HCT116 (cell line): Measurements from ENCODE around the gene FGFR3. TPM values are rescaled to one million over a fixed set of nuclear protein-coding genes. Genes with fewer than 3 reads are reported as not detected.

Source experiments
- ATAC-seq: fragments of 200-7000 bp; cut with Tn5 transposase; 2 replicates; pipeline ENCODE4 v1.9.1; 2020; ENCODE audit warnings: mild to moderate bottlenecking, moderate library complexity
- BruUV-seq: library from RNA; stranded (reverse); fragments of 400-500 nt; replicated peaks from 2 replicates; lab custom pipeline; 2021; lab: Mats Ljungman, UMichigan
- CTCF ChIA-PET: fragments of 300-600 bp; sonication (Branson Sonifier 250); formaldehyde crosslinking; loops from one replicate; lab custom pipeline; 2021; ENCODE audit warnings: antibody characterized with exemption; lab: Charles Lee
- POLR2A ChIA-PET: fragments of 300-600, 350-600 bp; sonication (Branson Sonifier 250); formaldehyde crosslinking; loops from one replicate; lab custom pipeline; 2021; ENCODE audit warnings: antibody characterized with exemption; lab: Charles Lee
- RAD21 ChIA-PET, 2 experiments: fragments of 300-600 bp; sonication (Branson Sonifier 250); formaldehyde crosslinking; loops; one replicate each; lab custom pipeline; 2023; ENCODE audit warnings: low total read pairs in 2 of 2; ENCODE audit not compliant: uncharacterized antibody in 2 of 2, unreplicated experiment in 2 of 2, low non-redundant PET in 1 of 2; lab: Charles Lee
- DNase-seq: peaks from one replicate; pipeline ENCODE4 v3.0.0-alpha.2; 2010; ENCODE audit warnings: low read depth, low spot score
- H2AFZ ChIP-seq: fragments of 200-600 bp; shearing (Covaris generic), sonication (generic); 2 replicates; pipeline ENCODE4 v1.6.1; 2017; ENCODE audit warnings: low read depth, mixed run types, mixed read lengths, antibody characterized with exemption, low read length; ENCODE audit not compliant: poor library complexity, severe bottlenecking
- H3K27ac ChIP-seq: 2 replicates; pipeline ENCODE4 v1.5.1; 2012; ENCODE audit warnings: low read depth, low read length
- H3K27me3 ChIP-seq: fragments of 200-600 bp; sonication (generic); 2 replicates; pipeline ENCODE4 v1.6.1; 2016; ENCODE audit warnings: mixed run types, low read length, mixed read lengths; ENCODE audit not compliant: insufficient read depth
- H3K36me3 ChIP-seq, 2 experiments: fragments of 200-500 bp in 1 of 2; fragments of 200-600 bp in 1 of 2; sonication (Bioruptor generic) in 1 of 2; sonication (generic) in 1 of 2; 2 replicates each; pipeline versions ENCODE4 v1.5.1 to v1.6.1; 2014 to 2016; ENCODE audit warnings: low read length in 2 of 2, inconsistent platforms in 1 of 2, mixed read lengths in 1 of 2, mixed run types in 1 of 2; ENCODE audit not compliant: insufficient read depth in 2 of 2, control insufficient read depth in 1 of 2
- H3K4me1 ChIP-seq, 2 experiments: fragments of 200-600 bp in 1 of 2; sonication (generic) in 1 of 2; 2 replicates each; pipeline versions ENCODE4 v1.5.1 to v1.6.1; 2012 to 2017; ENCODE audit warnings: low read length in 2 of 2, inconsistent platforms in 1 of 2, mild to moderate bottlenecking in 1 of 2, mixed read lengths in 1 of 2, mixed run types in 1 of 2, moderate library complexity in 1 of 2; ENCODE audit not compliant: insufficient read depth in 2 of 2, control insufficient read depth in 1 of 2
- H3K4me2 ChIP-seq: fragments of 200-600 bp; sonication (generic); 2 replicates; pipeline ENCODE4 v1.6.1; 2017; ENCODE audit warnings: mixed run types, low read length, mixed read lengths
- H3K4me3 ChIP-seq, 2 experiments: fragments of 200-600 bp in 1 of 2; sonication (generic) in 1 of 2; replicated peaks in 1 of 2; 2 replicates each; pipeline ENCODE4 v1.5.1; 2011 to 2016; ENCODE audit warnings: low read length in 2 of 2, control low read depth in 1 of 2, low read depth in 1 of 2, mild to moderate bottlenecking in 1 of 2, mixed read lengths in 1 of 2, mixed run types in 1 of 2
- H3K79me2 ChIP-seq: fragments of 200-600 bp; sonication (generic); 2 replicates; pipeline ENCODE4 v1.6.1; 2017; ENCODE audit warnings: mild to moderate bottlenecking, mixed run types, low read length, moderate library complexity, mixed read lengths; ENCODE audit not compliant: insufficient read depth
- H3K9ac ChIP-seq: fragments of 200-600 bp; sonication (generic); 2 replicates; pipeline ENCODE4 v1.6.1; 2016; ENCODE audit warnings: low read length, mixed read lengths
- H3K9me2 ChIP-seq: fragments of 200-600 bp; sonication (generic), shearing (Covaris generic); 2 replicates; pipeline ENCODE4 v1.6.1; 2017; ENCODE audit warnings: mixed run types, mild to moderate bottlenecking, moderate library complexity; ENCODE audit not compliant: insufficient read depth
- H3K9me3 ChIP-seq, 2 experiments: fragments of 200-500 bp in 1 of 2; fragments of 200-600 bp in 1 of 2; sonication (Bioruptor generic) in 1 of 2; sonication (generic) in 1 of 2; 2 replicates each; pipeline ENCODE4 v1.6.1; 2014 to 2017; ENCODE audit warnings: low read length in 2 of 2, mixed read lengths in 2 of 2, inconsistent platforms in 1 of 2, low read depth in 1 of 2, mild to moderate bottlenecking in 1 of 2, mixed run types in 1 of 2, moderate library complexity in 1 of 2; ENCODE audit not compliant: control insufficient read depth in 1 of 2, insufficient read depth in 1 of 2
- H4K20me1 ChIP-seq: fragments of 200-600 bp; sonication (generic), shearing (Covaris generic); 2 replicates; pipeline ENCODE4 v1.6.1; 2017; ENCODE audit warnings: mixed run types, mild to moderate bottlenecking, moderate library complexity; ENCODE audit not compliant: insufficient read depth
- CBX3 ChIP-seq: IDR thresholded peaks from 2 replicates; pipeline ENCODE4 v1.6.1; 2012; ENCODE audit warnings: low read depth
- CEBPB ChIP-seq: IDR thresholded peaks from 2 replicates; pipeline ENCODE4 v1.6.1; 2012; ENCODE audit warnings: low read depth
- EGR1 ChIP-seq: IDR thresholded peaks from 2 replicates; pipeline ENCODE4 v1.6.1; 2012; ENCODE audit warnings: low read depth
- EZH2 ChIP-seq: fragments of 200-600 bp; sonication (generic); IDR thresholded peaks from 2 replicates; pipeline ENCODE4 v1.6.1; 2017; ENCODE audit warnings: antibody characterized with exemption, mixed run types
- EZH2phosphoT487 ChIP-seq: fragments of 200-600 bp; IDR thresholded peaks from 2 replicates; pipeline ENCODE4 v1.6.1; 2018; ENCODE audit warnings: antibody characterized with exemption, borderline replicate concordance
- FOSL1 ChIP-seq: IDR thresholded peaks from 2 replicates; pipeline ENCODE4 v1.6.1; 2012; ENCODE audit warnings: low read depth
- JUND ChIP-seq: IDR thresholded peaks from 2 replicates; pipeline ENCODE4 v1.6.1; 2012
- POLR2AphosphoS5 ChIP-seq: IDR thresholded peaks from 2 replicates; pipeline ENCODE4 v1.6.1; 2011; ENCODE audit warnings: mild to moderate bottlenecking, low read depth, low read length, moderate library complexity
- RAD21 ChIP-seq: IDR thresholded peaks from 2 replicates; pipeline ENCODE4 v1.6.1; 2012; ENCODE audit warnings: low read depth, mild to moderate bottlenecking
- SIN3A ChIP-seq: IDR thresholded peaks from 2 replicates; pipeline ENCODE4 v1.6.1; 2012; ENCODE audit warnings: low read depth
- SP1 ChIP-seq: IDR thresholded peaks from 2 replicates; pipeline ENCODE4 v1.6.1; 2012; ENCODE audit warnings: low read depth
- SRF ChIP-seq: IDR thresholded peaks from 2 replicates; pipeline ENCODE4 v1.6.1; 2012; ENCODE audit warnings: low read depth
- YY1 ChIP-seq: IDR thresholded peaks from 2 replicates; pipeline ENCODE4 v1.6.1; 2011; ENCODE audit warnings: low read length, low read depth, moderate library complexity, mild to moderate bottlenecking; ENCODE audit not compliant: insufficient replicate concordance; ENCODE audit errors: extremely low read depth
- ZFX ChIP-seq: fragments of 450-650 bp; IDR thresholded peaks from 2 replicates; pipeline ENCODE4 v1.6.1; 2017
- ZNF274 ChIP-seq: fragments of 200-500 bp; sonication (Bioruptor generic); IDR thresholded peaks from 2 replicates; pipeline ENCODE4 v1.6.1; 2014; ENCODE audit warnings: mild to moderate bottlenecking, low read depth, low read length, inconsistent platforms
- intact Hi-C: fragments of 100-400 bp; cut with micrococcal nuclease; formaldehyde crosslinking; loops from 2 replicates; pipeline ENCODE4 v1.10.0; 2022
- total RNA-seq: library from RNA; stranded (reverse); gene quantifications from one replicate; pipeline ENCODE4 v1.2.1, GENCODE V29; 2021; ENCODE audit not compliant: unreplicated experiment
- TF ChIP-seq, protein P1 (sequence below), 3 experiments: fragments of 200-600 bp in 1 of 3; sonication (generic) in 1 of 3; IDR thresholded peaks in 2 of 3; conservative IDR thresholded peaks in 1 of 3; 2 replicates each; pipeline ENCODE4 v1.5.1; 2012 to 2017; ENCODE audit warnings: low read depth in 2 of 3, low read length in 2 of 3, antibody characterized with exemption in 1 of 3, borderline replicate concordance in 1 of 3, control low read depth in 1 of 3, mild to moderate bottlenecking in 1 of 3, mixed read lengths in 1 of 3, mixed run types in 1 of 3, moderate library complexity in 1 of 3; ENCODE audit not compliant: insufficient read depth in 1 of 3
- TF ChIP-seq, protein P2 (sequence below): IDR thresholded peaks from 2 replicates; pipeline ENCODE4 v1.6.1; 2012

The FGFR3 gene
- total RNA-seq, 1 experiment from 2014 or later = 31.7 TPM

DNA sequence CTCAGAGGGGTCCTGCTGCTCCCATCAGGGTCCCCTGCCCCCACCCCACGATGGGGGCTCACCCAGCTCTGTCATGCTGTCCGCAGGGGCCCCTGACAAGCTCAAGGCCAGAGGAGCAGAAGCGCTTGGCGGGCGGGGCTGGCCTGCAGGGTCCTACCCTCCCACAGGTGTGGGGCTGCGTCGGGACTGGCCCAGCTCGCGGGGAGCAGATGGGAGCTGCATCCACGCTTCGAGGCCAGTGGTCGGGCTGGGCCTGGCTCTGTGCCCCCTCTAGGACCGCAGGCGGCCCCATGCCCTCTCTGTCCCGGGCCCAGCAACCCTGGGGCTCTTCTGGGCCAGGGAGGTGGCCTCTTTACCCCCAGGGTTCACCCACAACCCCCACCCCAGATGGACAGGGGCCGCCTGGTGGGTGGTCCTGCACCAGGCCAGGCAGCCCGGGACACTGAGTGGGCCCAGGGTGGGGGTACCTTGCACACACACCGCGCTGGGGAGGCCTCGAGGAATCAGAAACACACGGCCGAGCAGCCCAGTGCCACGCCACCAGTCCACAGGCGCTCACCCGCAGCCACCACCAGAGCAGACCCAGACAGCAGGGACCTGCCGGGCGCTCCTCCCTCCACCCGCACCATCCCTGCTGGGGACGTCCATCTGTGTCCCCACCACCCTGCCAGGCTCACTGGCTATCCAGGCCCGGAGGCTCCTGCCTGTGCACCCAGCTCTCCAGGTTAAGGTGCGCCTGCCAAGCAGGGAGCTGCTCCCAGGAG lies 41.8 kb upstream of the FGFR3 start:
- H3K79me2 ChIP-seq = no peaks in the 10 kb centered on the region
- H3K4me3 ChIP-seq = no peak overlapping the region
- H3K9me2 ChIP-seq = no peaks in the 10 kb centered on the region
- H3K27ac ChIP-seq = no peak overlapping the region
- intact Hi-C loops = no loop called here
- ATAC-seq (no peak), DNase-seq (no peak)
- no peaks in the 10 kb centered on the region for H3K27me3 ChIP-seq
- no peaks in the 10 kb centered on the region for H4K20me1 ChIP-seq
- no peak overlapping the region for H3K4me2 ChIP-seq
- ChIA-PET POLR2A (no interaction called here), CTCF (interaction anchor here (1.3 kb wide), 1 partner anchor 57 kb away, joined by 3 read pairs; no protein-coding TSS in a partner anchor), RAD21 (no interaction called here)
- H3K9ac ChIP-seq = no peak overlapping the region
- H3K9me3 ChIP-seq = no peaks in the 10 kb centered on the region
- H3K36me3 ChIP-seq = no peaks in the 10 kb centered on the region
- TF ChIP-seq JUND (no peak), CBX3 (no peak), CEBPB (no peak), SRF (no peak)
- H2AFZ ChIP-seq = no peak overlapping the region
- peaks cover 0 to 18% of the 10 kb centered on the region in 2 experiments; a peak in 1 of 4 replicates for H3K4me1 ChIP-seq
- no TSS peak for BruUV-seq

DNA sequence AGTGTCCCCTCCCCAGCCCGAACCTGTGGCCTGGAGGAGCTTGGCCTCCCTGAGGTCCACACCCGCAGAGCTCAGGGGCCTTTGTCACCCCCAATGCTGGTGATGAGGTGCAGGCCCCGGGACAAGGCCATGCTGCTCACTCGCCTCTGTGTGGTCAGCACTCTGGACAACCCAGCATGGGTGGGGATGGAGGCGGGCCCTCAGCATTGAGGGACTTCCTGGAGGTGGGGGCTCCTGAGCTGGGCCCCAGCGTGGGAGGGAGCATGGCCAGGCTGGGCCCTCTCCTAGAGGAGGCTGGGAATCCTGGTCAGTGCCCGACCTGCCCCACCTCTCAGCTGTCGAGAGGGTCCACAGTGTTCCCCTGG lies 41.2 kb upstream of the FGFR3 start:
- RAD21 ChIA-PET = no interaction called here
- POLR2A ChIA-PET = no interaction called here
- TF ChIP-seq EGR1 (no peak), EZH2phosphoT487 (no peak), RAD21 (no peak), FOSL1 (no peak), SRF (no peak), ZNF274 (no peak), POLR2AphosphoS5 (no peak), JUND (no peak), ZFX (no peak), SIN3A (no peak), SP1 (no peak), YY1 (no peak), EZH2 (no peak)
- TF ChIP-seq, protein P1, sequence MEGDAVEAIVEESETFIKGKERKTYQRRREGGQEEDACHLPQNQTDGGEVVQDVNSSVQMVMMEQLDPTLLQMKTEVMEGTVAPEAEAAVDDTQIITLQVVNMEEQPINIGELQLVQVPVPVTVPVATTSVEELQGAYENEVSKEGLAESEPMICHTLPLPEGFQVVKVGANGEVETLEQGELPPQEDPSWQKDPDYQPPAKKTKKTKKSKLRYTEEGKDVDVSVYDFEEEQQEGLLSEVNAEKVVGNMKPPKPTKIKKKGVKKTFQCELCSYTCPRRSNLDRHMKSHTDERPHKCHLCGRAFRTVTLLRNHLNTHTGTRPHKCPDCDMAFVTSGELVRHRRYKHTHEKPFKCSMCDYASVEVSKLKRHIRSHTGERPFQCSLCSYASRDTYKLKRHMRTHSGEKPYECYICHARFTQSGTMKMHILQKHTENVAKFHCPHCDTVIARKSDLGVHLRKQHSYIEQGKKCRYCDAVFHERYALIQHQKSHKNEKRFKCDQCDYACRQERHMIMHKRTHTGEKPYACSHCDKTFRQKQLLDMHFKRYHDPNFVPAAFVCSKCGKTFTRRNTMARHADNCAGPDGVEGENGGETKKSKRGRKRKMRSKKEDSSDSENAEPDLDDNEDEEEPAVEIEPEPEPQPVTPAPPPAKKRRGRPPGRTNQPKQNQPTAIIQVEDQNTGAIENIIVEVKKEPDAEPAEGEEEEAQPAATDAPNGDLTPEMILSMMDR (IDR thresholded peaks at IDR 0.05 in 2 of 3, conservative IDR thresholded peaks at IDR 0.05 in 1 of 3; ENCODE audit: borderline replicate concordance in 1 of 3, insufficient read depth in 1 of 3, low read depth in 2 of 3, low read length in 2 of 3) = no peak
- TF ChIP-seq, protein P2, sequence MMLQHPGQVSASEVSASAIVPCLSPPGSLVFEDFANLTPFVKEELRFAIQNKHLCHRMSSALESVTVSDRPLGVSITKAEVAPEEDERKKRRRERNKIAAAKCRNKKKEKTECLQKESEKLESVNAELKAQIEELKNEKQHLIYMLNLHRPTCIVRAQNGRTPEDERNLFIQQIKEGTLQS = no peak

More for the DNA sequence above, 41.2 kb upstream of the FGFR3 start:
- CTCF ChIA-PET = interaction anchor here (1.3 kb wide), 1 partner anchor 57 kb away, joined by 3 read pairs; no protein-coding TSS in a partner anchor
- Histone ChIP-seq H3K9me3 (no peaks in the 10 kb centered on the region), H3K36me3 (no peaks in the 10 kb centered on the region), H3K9me2 (no peaks in the 10 kb centered on the region), H3K27me3 (no peaks in the 10 kb centered on the region), H3K4me1 (peaks cover 0 to 15% of the 10 kb centered on the region in 2 experiments; a peak in 1 of 4 replicates), H3K4me3 (no peak overlapping the region), H2AFZ (no peak overlapping the region), H3K4me2 (no peak overlapping the region), H3K27ac (no peak overlapping the region), H4K20me1 (no peaks in the 10 kb centered on the region), H3K79me2 (no peaks in the 10 kb centered on the region), H3K9ac (no peak overlapping the region)
- ATAC-seq = no peak
- intact Hi-C loops = no loop called here
- no TSS peak for BruUV-seq
- no peak for DNase-seq
